Colon (tissue), 2 donors: ENCODE data around the gene MLYCD.

Experiments
- FAIRE-seq: peaks from 2 replicates; lab custom pipeline; 2012; peaks lifted over from hg19 to GRCh38; lab: Jason Lieb, UNC
- donor health status: control.
- donor health status: control.

The MLYCD gene

GRCh38 chr16:83957296-83957855 lies 58.5 kb downstream of the MLYCD start:
- FAIRE-seq: no peak

- FAIRE-seq: no peak
Observed at GRCh38 chr16:83958137-83958845, 59.4 kb downstream of the MLYCD start.

GRCh38 chr16:83958846-83959565 lies 60.1 kb downstream of the MLYCD start:
- no peak for FAIRE-seq

GRCh38 chr16:83959656-83960434 lies 60.9 kb downstream of the MLYCD start:
- no peak for FAIRE-seq

GRCh38 chr16:83960521-83961249 lies 61.8 kb downstream of the MLYCD start:
- no peak for FAIRE-seq

- FAIRE-seq: no peak
Observed at GRCh38 chr16:83961591-83961990, 62.7 kb downstream of the MLYCD start.

- no peak for FAIRE-seq
Observed at GRCh38 chr16:83963277-83964119, 64.6 kb downstream of the MLYCD start.

- no peak for FAIRE-seq
Observed at GRCh38 chr16:83964684-83965443, 65.9 kb downstream of the MLYCD start.

DNA sequence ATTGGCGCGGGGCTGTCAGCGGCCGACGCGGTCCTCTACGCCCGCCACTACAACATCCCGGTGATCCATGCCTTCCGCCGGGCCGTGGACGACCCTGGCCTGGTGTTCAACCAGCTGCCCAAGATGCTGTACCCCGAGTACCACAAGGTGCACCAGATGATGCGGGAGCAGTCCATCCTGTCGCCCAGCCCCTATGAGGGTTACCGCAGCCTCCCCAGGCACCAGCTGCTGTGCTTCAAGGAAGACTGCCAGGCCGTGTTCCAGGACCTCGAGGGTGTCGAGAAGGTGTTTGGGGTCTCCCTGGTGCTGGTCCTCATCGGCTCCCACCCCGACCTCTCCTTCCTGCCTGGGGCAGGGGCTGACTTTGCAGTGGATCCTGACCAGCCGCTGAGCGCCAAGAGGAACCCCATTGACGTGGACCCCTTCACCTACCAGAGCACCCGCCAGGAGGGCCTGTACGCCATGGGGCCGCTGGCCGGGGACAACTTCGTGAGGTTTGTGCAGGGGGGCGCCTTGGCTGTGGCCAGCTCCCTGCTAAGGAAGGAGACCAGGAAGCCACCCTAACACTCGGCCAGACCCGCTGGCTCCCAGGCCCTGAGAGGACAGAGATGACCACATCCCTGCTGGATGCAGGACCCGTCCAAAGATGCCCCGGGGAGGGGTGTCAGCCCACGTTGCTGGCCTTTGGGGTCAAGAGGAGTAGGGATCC lies 66.7 kb downstream of the MLYCD start:
- FAIRE-seq: no peak

- FAIRE-seq: no peak
Observed at GRCh38 chr16:83966153-83966696, 67.3 kb downstream of the MLYCD start.

GRCh38 chr16:83967091-83967490 lies 68.2 kb downstream of the MLYCD start:
- FAIRE-seq: no peak

GRCh38 chr16:83967838-83968305 lies 69.0 kb downstream of the MLYCD start, which contains the start of gene NECAB2:
NECAB2 (plus strand) TSS chr16:83968244; CDS start chr16:83968649, 405 bp downstream.
- FAIRE-seq: no peak

DNA sequence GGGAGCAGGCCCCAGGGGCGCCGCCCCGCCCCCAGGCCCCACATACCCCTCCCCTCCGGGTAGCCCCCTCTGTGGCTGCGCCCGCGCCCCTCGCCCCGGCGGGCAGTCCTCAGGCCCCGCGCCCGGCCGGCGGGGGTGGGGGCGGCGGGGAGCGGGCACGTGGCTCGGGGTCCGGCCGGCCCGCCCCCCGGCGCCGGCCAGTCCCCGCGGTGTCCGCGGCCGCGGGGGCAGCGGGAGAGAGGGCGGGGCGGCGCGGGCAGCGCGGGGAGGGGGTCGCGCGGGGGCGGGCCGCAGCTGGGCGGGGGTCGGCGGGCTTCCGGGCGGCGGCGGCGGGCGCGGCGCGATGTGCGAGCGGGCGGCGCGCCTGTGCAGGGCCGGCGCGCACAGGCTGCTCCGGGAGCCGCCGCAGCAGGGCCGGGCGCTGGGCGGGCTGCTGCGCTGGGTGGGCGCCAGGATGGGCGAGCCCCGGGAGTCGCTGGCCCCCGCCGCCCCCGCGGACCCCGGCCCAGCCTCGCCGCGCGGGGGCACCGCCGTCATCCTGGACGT lies 69.5 kb downstream of the MLYCD start:
- no peak for FAIRE-seq

DNA sequence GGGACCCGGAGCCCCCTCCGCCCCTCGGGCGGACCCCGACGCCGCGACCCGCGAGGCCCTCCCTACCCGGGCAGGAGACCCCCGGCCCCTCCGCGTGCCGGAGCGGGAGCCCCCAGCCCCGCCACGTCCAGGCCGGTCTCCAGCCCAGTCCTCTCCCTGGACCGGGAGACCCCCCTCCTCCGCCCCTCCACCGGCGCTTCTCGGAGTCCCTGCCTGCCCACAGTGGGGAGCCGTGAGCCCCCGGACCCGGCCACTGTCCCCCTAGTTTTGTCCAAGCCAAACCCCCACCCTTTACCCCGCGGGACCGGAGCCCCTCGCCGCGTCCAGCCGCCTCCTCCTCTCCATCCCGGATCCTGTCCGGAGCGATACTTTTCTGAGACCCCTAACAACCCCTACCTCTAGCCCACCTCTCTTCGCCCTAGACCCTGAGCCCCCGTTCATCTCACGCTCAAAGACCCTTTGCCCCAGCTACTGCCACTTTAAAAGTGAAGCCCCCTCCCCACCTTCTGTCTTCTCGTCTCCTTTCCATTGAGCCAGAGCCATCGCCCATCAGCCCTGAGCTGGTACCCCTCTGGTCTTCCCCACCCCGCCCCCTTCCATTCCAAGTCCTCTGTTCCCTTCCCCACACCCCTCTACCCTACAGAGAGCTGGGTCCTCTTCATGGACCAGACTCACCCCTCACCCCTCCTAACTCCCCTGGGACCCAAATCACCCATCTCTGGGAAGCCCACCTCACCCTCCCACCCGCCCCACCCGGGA lies 70.2 kb downstream of the MLYCD start:
- no peak for FAIRE-seq

DNA sequence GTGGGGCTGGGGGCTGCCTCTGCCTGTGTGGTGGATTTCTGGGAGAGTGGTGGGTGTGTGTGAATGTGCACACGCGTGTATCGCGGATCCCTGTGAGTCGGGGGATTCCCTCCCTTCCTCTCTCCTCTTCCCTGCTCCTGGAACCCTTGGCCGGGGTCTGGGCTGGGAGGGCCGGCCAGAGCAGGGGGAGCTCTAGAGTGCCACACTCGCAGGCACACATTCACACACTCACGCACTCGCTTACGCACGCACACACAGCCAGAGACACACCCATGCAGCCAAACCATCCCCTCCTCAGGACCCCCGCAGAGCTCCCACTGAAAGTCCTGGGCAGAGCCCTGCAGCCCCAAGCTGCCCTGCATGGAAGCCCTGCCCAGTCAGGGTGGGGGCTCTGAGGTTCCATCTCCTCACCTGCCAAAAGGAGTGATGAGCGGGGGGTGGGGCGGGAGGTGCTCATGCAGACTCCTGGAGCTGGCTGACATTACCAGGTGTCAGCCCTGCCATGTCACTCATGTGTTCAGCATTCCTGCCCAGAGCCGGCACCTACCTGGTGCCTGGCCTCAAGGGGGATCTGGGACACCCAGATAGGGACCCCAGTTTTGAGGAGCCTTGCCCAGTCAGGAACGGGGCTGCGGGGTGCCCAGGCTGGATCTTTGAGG lies 71.0 kb downstream of the MLYCD start:
- FAIRE-seq: no peak

- FAIRE-seq: no peak
Observed at GRCh38 chr16:83970430-83970815, 71.5 kb downstream of the MLYCD start.
